ENCODE measurements around the gene RAB5IF.

DNA sequence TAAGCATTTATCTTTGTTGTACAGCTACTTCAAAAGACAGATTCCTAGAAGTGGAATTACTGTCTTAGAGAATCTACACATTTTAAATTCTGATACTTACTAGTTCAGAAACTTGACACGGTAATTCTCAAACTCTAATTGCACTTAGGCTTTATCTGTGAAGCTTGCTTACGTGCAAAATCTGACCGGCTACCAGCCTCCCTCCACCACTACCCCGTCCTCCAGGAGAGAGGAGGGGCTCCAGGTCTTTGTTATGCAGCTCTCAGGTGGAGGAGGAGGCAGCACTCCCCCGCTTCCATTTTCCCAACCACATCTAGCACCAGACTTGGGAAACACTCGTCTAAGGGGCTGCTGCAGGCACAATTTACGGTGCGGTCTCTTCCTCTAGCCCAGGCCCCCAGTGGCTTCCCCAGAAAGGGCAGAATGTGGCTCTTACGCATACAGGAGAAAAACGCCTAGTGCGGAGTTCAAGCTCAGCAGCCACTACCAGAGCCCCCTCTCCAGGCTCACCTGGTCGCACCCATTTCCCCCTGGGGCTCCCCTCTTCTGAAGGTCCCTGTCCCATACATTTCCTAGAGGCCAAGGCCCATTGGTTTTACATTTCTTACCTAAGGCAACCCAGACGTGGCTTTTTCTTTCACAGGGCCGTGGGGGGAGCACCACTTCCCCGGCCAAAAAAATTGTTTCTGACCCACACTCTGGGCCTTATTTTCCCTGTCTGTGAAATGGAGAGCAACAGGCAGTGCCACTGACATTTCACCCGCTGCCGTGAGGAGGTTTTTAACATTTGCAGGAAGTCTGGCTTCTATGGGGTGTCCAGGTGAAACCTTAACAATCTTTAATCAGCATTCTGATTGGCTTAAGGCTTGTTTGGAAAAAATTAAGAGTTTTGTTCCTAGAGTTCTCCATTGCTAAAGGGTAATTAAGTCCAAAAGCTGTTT is 33.7 kb upstream of the RAB5IF start:
- TF ChIP-seq EZH2 (IDR thresholded peaks at IDR 0.05; ENCODE audit: insufficient read depth, poor library complexity, severe bottlenecking) (no peak), EZH2phosphoT487 (IDR thresholded peaks at IDR 0.05; ENCODE audit: insufficient read depth, low read depth) (no peak)
